HG02943 (cell line): ENCODE measurements around the gene HDGF.
A peak's percentile ranks its signal among the peaks of the same experiment; 100 is the strongest.
"Not testable (repeated sequence)": the region's sequence is repeated elsewhere in the genome, so short reads cannot be mapped to it uniquely, and the experiment has no call there.

ENCODE experiments used
- ATAC-seq: cut with Tn5 transposase; IDR thresholded peaks from one replicate; pipeline ENCODE4 v1.9.1; 2021; ENCODE audit warnings: mild to moderate bottlenecking, low read depth, moderate library complexity; ENCODE audit not compliant: unreplicated experiment

HDGF gene

DNA sequence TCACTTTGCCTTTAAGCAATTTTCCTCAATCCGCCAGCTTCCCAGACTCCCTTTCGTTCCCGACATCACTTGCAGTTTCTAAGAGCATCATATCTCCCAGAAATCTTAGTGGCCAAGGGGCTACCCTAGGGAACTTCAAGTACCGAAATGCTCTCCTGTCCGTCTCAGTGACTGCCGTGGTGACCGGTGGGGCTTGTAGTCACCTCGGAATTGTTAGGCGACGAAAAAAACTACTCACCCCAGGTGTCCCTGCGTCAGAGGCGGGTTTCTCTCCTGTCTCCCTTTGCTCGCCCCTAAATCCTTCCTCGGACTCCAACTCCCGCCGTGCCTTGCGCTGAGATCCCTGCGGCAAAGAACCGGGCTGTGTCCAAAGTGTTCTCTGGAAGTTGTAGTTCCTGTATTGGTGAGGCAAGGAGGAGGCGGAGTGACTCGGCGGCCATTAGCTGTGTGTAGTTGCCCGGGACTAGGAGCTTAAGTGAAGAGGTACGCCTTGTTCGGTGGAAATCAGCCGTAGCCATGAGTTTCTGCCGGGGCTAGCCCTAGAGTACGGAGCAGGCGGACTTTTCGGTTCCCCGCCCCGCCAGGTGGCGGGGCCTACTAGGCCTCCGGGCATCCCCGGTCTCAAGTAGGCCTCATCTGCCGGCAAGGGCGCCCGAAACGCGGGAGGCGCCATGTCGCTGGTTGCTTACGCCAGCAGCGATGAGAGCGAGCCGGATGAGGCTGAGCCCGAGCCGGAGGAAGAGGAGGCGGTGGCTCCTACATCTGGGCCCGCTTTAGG is 15.8 kb upstream of the HDGF start, which contains the start of gene PRCC:
TSS of gene PRCC (plus strand) at position 435 of the 778 bp plus-strand sequence. CDS start at position 672, 237 bp downstream.
- peak; percentile 91 for ATAC-seq

GRCh38 chr1:156766298-156767100 is 15.0 kb upstream of the HDGF start:
- ATAC-seq: no peak

- ATAC-seq: no peak
These were observed 14.2 kb upstream of the HDGF start for GRCh38 chr1:156765666-156766065.

GRCh38 chr1:156765136-156765535 is 13.7 kb upstream of the HDGF start:
- not testable (repeated sequence) for ATAC-seq

DNA sequence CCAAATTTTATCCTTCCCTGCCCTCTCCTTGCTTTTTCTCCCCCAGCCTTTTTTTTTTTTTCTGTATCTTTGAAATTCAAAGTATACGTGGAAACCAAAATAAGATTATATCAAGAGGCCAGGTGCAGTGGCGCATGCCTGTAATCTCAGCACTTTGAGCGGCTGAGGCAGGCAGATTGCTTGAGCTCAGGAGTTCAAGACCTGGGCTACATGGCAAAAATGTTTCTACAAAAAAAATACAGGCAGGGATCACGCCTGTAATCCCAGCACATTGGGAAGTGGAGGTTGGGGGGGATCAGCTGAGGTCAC is 9.3 kb upstream of the HDGF start:
- ATAC-seq: no peak

- no peak for ATAC-seq
These were observed 8.8 kb upstream of the HDGF start for GRCh38 chr1:156760092-156760795.

- not testable (repeated sequence) for ATAC-seq
These were observed 6.2 kb upstream of the HDGF start for GRCh38 chr1:156757572-156758253.

DNA sequence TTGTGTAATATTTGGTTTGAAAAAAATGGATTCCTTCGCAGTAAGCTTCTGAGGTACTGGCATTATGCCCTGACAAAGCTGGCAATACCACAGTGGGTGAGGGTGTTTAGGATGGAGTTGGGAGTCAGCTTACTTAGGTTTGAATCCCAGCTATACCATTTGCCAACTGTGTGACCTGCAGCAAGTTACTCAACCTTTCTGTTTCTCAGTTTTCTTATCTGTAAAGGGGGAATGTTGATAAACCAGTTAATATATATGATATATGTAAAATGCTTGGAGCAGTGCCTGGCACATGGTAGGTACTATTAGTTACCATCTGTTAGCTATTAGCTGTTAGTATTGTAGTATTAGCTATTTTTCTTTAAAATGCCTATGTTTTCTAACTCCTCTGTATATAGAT is 4.9 kb upstream of the HDGF start:
- ATAC-seq: no peak

DNA sequence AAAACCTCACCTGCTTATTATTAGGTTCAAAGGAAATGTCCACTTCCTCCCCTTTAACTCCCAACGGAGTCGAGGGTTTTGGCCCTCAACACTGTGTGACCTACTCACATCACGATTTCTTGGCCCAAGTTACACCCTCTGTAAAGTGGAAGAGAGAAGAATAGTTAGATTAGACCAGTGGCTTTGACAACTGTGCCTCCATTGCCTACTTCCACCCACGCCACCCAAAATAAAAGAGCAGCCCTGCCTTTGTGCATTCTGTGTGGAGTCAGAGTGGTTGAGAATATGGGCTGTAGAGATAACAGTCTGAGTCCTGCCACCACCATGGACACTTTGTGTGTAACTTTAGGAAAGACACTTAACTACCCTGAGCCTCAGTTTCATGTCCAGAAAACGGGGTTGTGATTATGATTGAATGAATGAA is 4.1 kb upstream of the HDGF start:
- no peak for ATAC-seq

DNA sequence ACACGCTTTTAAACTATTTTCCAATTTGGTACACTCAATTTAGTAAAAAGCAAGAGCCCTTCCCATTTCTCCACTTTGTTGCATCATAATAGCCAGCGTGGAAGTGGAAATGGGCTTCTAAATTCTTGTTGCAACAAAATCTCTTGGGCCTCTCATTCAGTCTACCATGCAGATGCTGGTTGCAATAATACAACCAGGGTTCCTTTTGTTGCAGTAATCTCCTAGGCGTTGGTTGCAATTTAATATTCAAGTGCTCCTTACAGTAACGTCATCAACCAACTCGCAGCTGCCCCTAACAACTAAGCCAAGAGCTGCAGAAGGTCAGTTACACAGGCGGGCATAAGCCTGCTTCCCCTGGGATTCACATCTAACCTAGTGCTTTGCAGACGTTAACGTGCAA is 2.7 kb upstream of the HDGF start:
- ATAC-seq: no peak

DNA sequence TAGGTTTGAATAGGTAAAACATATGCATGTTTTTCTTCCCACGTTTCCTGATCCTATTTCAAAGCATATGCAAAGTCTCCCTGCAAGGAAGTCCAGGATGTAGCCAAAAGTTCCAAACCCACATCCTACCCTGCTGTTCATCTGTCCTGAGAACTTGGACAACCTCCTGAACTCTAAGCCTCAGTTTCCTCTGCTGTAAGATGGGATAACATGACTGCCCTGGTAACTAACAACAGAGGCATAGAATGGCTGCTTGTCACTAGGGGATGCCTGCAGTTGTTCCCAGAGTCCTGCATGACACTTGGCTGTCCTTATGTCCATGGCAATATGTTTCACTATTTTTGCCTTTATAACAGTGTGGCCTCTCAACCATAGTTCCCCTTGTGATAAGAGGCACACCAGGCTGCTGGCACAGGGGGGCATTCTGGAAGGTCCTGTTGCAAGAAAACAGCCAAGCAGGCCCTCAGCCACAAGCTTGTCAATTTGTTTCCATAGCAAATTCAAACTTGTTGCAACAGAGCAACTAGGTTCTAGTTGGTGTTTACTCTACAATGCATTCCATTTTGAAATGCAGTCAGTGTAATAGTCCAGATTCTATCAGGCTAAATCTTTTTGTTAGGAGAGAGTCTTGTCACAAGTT is 1.5 kb upstream of the HDGF start:
- no peak for ATAC-seq

DNA sequence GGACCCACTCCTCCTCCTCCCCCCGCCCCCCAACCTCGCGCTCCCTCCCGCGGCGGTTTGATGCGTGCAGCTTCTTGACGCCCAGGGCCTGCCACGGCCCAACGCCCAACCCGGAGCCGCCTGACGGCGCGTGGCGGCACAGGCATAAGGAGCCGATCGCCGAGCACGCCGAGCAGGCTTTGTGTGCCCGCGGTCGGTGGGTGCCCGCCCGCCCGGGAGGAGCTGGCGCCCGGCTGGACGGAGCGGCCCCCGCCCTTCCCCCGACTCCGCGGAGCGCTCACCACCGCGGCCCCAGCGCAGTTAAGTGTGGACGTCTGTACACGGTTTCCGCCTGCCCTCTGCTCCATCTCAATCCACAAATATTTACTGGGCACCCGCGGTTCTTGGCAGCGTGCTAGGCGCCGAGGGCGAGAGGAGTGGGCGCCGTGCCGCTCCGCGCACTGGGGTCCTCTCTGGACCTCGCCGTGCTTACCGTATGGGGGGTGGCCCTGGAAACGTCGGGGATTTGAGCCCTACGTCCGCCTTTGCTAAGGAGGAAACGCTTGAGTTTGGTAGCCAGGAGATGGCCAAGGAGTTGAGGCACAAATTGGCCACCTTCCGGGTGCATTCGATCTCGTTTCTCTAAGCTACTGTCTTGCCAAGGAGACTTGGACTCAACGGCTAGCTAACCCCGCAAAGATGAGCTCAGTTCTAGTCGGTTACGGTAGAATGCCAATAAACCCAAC is 444 bp upstream of the HDGF start:
- no peak for ATAC-seq

DNA sequence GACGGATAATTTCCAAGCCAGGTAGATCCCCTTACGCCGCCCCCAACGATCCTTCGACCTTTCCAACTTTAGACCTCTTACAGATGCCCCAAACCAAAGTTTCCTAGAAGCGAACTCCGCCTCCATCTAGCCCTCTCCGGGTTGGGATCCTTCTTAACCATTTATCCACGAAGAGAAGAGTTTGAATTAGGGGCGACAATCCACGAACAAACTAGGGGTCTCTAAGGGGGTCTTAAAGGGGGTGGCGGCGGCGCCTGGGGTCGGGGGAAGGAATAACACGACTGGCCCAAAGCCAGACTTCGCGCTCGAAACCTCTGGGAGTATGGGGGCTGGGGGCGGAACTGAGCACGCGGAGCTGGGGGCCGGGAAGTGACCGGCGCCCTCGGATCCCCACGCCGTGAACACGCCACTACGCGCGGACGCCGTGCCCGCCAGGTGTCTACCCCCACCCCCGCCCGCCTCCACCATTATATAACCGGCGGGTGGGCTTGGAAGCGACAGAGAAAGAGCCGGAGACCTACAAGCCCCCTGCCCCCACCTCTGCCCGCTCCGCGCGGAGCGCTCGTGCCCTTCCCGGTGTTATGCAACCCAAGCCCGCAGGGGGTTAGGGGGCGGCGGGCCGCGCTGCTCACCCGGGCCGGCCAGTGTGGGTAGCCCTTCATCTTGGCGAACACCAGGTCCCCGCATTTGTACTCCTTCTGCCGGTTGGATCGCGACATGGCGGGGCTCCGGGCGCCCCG is 594 bp downstream of the HDGF start:
- no peak for ATAC-seq

DNA sequence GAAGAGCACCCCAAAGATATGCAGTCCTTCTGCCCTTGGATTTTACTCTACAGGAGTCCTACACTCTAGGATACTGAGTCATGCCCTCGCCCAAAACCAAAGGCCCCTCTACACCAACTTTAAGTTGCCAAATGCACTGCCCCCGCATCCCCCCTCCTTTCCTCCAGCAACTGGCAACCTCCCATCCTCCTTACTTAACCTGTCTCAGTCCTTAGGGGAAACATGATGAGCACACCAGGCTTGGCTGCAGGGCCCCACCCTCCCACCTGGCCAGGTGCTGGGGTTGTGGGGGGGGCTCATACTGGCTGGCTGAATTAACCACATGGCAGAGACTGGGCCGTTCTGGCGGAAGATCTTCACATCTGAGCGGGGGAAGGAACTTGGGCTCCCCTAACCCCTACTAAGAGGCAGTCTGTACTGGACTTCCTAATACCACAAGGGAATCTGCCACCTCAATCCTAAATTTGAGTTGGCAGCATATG is 1.2 kb downstream of the HDGF start:
- no peak for ATAC-seq

DNA sequence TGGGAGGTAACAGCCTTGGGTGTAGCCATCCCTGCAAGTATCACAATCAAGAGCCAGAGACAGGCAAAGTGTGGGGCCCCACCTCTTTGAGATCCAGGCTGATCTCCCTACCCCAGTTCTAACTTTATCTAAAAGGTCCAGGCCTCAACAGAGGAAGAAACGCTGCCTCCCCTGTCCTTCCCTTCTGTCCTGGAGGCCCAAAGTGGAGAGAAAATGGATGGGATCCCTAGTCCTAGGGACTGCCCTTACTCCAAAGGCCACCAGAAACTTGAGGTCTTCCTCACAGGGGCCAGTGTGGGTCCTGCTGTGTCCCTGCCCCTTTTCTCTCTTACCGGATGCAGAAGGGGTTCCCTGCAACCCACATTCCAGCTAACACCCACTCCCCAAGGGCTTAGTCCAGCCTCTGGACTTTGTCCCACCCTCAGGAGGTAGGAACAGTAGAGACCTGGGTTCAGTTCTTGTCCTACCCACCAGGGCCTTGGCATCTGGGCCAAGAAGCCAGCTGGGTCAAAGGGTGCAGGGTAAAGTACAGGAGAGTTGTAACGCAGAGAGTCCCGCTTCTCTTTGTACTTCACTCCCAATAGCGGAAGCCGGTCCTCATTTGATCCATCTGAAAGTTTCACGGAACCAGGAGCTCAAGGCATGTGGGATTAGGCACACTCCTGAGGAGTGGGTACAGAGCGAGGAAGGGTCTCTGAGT is 1.9 kb downstream of the HDGF start:
- no peak for ATAC-seq

GRCh38 chr1:156748670-156749418 is 2.6 kb downstream of the HDGF start:
- ATAC-seq: no peak
